GM19438 (cell line): Measurements from ENCODE around the gene VWA7.
"Not testable (repeated sequence)": the region's sequence is repeated elsewhere in the genome, so short reads cannot be mapped to it uniquely, and the experiment has no call there.

ENCODE experiments used
- ATAC-seq: cut with Tn5 transposase; IDR thresholded peaks from one replicate; pipeline ENCODE4 v1.9.1; 2021; ENCODE audit warnings: low read depth; ENCODE audit not compliant: unreplicated experiment

The VWA7 gene, protein sequence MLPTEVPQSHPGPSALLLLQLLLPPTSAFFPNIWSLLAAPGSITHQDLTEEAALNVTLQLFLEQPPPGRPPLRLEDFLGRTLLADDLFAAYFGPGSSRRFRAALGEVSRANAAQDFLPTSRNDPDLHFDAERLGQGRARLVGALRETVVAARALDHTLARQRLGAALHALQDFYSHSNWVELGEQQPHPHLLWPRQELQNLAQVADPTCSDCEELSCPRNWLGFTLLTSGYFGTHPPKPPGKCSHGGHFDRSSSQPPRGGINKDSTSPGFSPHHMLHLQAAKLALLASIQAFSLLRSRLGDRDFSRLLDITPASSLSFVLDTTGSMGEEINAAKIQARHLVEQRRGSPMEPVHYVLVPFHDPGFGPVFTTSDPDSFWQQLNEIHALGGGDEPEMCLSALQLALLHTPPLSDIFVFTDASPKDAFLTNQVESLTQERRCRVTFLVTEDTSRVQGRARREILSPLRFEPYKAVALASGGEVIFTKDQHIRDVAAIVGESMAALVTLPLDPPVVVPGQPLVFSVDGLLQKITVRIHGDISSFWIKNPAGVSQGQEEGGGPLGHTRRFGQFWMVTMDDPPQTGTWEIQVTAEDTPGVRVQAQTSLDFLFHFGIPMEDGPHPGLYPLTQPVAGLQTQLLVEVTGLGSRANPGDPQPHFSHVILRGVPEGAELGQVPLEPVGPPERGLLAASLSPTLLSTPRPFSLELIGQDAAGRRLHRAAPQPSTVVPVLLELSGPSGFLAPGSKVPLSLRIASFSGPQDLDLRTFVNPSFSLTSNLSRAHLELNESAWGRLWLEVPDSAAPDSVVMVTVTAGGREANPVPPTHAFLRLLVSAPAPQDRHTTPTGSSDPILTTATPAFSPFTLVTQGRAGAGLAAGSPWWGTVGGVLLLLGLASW

GRCh38 chr6:31776989-31777666, at the start of gene VWA7:
VWA7 (minus strand) TSS chr6:31777328; CDS start chr6:31776779, 549 bp downstream.
- no peak for ATAC-seq

DNA sequence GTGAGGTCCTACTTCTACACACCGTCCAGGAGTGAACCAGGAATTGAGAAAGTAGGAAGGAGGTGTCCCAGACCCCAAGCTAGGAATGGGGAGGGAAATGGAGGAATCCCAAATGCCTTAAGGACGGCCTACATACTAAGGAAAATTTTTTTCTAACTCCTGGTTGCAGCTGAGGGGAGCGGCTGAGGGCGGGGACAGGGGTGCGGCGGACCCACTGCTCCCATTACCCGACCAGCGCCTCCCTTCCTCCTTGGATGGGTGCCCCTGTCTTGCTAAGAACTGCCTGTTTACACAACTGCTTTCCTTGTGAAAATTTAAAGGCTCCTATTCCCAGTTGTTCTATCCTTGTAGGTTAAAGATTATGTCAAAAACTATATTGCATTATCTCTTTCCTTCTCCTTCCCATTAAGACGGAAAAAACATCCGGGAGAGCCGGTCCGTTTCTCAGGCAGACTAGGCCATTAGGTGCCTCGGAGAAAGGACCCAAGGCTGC, 49.7 kb upstream of the VWA7 start:
- no peak for ATAC-seq

GRCh38 chr6:31825553-31825952, 48.4 kb upstream of the VWA7 start:
- ATAC-seq = no peak

GRCh38 chr6:31823592-31824196, 46.6 kb upstream of the VWA7 start:
- ATAC-seq = not testable (repeated sequence)

GRCh38 chr6:31822036-31822821, 45.1 kb upstream of the VWA7 start:
- no peak for ATAC-seq

GRCh38 chr6:31821301-31822035, 44.3 kb upstream of the VWA7 start:
- ATAC-seq = no peak

- ATAC-seq = not testable (repeated sequence)
Observed at GRCh38 chr6:31820399-31820798, 43.3 kb upstream of the VWA7 start.

DNA sequence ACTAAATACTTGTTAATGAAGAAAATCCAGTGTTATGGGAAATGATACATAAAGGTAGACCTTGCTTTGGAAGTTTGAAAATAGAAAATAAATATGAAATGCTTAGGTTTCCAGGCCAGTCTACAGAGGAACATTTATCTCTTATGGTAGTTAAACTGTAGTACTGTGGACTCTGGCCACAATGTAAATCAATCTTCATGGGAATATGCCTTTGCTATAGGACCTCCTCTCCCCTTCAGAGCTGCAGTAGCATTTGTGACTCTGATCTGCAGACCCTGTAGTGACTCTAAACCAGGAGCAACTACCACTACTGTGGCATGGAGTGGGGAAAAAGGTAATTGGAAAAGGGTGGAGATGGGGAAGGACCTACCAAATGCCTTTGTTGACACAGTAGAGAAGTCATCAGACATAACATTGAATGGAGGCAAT, 42.8 kb upstream of the VWA7 start:
- ATAC-seq = no peak

- ATAC-seq = not testable (repeated sequence)
Observed at GRCh38 chr6:31817929-31818511, 40.9 kb upstream of the VWA7 start.

DNA sequence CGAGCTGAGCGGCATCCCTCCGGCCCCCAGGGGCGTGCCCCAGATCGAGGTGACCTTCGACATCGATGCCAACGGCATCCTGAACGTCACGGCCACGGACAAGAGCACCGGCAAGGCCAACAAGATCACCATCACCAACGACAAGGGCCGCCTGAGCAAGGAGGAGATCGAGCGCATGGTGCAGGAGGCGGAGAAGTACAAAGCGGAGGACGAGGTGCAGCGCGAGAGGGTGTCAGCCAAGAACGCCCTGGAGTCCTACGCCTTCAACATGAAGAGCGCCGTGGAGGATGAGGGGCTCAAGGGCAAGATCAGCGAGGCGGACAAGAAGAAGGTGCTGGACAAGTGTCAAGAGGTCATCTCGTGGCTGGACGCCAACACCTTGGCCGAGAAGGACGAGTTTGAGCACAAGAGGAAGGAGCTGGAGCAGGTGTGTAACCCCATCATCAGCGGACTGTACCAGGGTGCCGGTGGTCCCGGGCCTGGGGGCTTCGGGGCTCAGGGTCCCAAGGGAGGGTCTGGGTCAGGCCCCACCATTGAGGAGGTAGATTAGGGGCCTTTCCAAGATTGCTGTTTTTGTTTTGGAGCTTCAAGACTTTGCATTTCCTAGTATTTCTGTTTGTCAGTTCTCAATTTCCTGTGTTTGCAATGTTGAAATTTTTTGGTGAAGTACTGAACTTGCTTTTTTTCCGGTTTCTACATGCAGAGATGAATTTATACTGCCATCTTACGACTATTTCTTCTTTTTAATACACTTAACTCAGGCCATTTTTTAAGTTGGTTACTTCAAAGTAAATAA, 40.2 kb upstream of the VWA7 start:
- not testable (repeated sequence) for ATAC-seq

DNA sequence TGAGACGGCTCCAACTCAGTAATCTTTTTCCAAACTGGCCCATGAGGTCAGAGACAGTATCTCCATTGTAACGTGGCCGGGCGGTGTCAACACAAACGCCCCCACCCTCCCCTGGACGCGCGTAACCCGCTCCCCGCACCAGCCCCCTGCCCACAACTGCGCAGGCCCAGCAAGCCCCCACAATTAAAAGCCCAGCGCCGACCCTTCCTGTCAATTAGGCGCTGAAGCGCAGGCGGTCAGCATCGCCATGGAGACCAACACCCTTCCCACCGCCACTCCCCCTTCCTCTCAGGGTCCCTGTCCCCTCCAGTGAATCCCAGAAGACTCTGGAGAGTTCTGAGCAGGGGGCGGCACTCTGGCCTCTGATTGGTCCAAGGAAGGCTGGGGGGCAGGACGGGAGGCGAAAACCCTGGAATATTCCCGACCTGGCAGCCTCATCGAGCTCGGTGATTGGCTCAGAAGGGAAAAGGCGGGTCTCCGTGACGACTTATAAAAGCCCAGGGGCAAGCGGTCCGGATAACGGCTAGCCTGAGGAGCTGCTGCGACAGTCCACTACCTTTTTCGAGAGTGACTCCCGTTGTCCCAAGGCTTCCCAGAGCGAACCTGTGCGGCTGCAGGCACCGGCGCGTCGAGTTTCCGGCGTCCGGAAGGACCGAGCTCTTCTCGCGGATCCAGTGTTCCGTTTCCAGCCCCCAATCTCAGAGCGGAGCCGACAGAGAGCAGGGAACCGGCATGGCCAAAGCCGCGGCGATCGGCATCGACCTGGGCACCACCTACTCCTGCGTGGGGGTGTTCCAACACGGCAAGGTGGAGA, 38.1 kb upstream of the VWA7 start, which contains the start of the genes HSPA1A and HSPA1L:
TSS of gene HSPA1A (plus strand) at position 519 of the 814 bp plus-strand sequence. CDS start at position 733, 214 bp downstream.
TSS of gene HSPA1L (minus strand) at position 259 of the 814 bp plus-strand sequence. CDS start 3,311 bp downstream, outside the sequence.
- no peak for ATAC-seq

DNA sequence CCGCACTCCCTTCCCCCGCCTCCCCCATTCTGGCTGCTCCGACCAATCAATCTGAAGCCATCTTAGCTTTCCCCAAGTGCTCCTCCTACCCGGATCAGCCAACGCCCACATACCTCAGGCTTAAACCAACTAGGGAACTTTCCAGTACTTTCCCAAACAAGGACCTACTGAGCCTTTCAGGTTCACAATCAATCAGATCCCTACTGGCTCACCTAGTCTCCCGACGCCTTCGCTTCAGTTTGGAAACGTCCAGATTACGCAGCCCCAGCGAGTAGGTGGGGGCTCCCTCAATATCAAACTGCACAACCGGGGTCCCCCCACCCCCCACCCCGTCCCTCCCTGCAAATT, 37.5 kb upstream of the VWA7 start:
- ATAC-seq = no peak

DNA sequence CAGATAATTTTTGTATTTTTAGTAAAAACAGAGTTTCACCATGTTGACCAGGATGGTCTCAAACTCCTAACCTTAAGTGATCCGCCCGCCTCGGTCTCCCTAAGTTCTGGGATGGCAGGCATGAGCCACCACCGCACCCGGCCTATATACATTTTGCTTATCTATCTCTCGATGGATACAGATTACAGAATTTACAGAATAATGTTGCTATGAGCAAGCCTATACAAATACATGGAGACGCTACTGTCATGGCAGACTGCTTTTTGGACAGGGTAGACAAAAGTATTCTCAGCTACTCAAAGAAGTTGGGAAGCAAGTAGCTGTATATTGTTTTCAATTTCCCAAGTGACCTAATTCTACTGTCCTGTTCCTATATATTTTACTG, 36.3 kb upstream of the VWA7 start:
- ATAC-seq = no peak

DNA sequence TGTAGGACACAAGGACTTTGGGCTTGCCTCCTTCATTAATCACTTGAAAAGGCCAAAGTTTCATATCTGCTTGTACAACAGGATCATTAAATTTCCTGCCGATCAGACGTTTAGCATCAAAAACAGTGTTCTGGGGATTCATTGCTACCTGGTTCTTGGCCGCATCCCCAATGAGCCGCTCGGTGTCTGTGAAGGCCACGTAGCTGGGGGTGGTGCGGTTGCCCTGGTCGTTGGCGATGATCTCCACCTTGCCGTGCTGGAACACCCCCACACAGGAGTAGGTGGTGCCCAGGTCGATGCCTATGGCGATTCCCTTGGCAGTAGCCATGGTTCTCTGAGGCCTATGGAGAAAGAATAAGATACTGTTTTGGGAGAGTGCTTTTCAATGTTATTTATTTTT, 34.5 kb upstream of the VWA7 start:
- ATAC-seq = no peak

DNA sequence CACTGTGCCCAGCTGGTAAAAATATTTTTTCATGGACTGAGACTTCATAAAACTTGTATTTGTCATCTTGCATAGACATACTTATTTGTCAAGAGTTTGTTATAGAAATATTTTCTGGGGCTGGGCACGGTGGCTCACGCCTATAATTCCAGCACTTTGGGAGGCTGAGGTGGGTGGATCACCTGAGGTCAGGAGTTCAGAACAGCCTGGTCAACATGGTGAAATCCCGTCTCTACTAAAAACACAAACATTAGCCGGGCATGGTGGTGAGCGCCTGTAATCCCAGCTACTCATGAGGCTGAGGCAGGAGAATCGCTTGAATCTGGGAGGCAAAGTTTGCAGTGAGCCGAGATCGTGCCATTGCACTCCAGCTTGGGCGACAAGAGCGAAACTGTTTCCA, 31.5 kb upstream of the VWA7 start:
- not testable (repeated sequence) for ATAC-seq

DNA sequence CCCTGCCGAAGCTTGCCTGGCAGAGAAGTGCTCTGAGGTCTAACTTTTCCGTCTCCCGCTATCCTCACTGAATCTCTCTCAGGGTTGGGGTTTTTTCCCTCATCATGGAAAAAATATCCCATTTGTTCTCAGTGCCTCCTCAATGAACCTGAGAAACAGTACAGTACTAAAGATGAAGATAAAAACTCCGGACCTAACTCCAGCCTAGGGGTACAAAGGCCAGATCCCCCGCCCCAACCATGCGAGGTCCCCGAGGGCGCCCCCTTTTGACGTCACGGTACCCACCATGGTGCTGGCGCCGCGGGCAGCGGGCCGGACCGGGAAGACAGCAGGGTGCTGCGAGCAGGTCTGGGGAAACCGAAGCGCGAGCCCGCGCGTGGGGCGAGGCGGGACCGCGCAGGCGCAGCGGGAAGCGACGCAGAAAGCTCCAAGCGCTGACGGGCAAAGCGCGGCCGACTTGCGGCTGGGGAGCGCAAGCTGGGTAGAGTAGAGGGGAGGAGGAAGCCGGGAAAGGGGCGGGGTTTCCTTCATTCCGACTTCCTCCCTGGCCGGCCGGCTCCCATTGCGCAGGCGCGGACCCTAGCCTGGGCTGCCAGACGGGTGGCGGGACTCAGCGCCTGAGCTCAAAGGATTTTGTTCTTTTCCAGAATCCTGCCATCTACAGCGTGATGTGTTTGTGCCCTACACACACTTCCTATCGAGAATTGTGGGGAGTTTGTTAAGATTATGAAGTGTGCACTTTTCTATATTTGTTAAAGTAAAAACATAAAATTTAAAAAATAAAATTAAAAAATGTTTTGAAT, 29.5 kb upstream of the VWA7 start, which contains the start of gene LSM2:
TSS of gene LSM2 (minus strand) at position 497 of the 803 bp plus-strand sequence. CDS start at position 288, 209 bp downstream.
- ATAC-seq = peak; percentile 78
